Measurements from ENCODE around the gene MMD.

The MMD gene

GRCh38 chr17:55410722-55411462 lies 10.7 kb downstream of the MMD start:
- Histone ChIP-seq H4K20me1 (ENCODE audit: insufficient read depth, low read length, poor library complexity, severe bottlenecking) (no peaks in the 10 kb centered on the region), H3K4me3 (ENCODE audit: low read length, poor library complexity, severe bottlenecking) (no peak overlapping the region), H3K9ac (ENCODE audit: low read depth, low read length, poor library complexity, severe bottlenecking) (no peak overlapping the region), H2AFZ (ENCODE audit: low read length) (no peak overlapping the region), H3K27me3 (ENCODE audit: insufficient read depth, low read length, poor library complexity, severe bottlenecking) (no peaks in the 10 kb centered on the region), H3F3A (ENCODE audit: low read depth) (no peaks in the 10 kb centered on the region), H3K9me2 (replicated peaks; ENCODE audit: low read depth, low read length) (no peaks in the 10 kb centered on the region), H3K4me1 (ENCODE audit: insufficient read depth, low read length, poor library complexity, severe bottlenecking) (peaks cover 12% of the 10 kb centered on the region), H3K79me2 (ENCODE audit: insufficient read depth, low read length) (peaks cover 10% of the 10 kb centered on the region; the same call in 1 of the 2 replicates), H3K4me2 (ENCODE audit: low read depth, low read length, poor library complexity, severe bottlenecking) (no peak overlapping the region), H3K36me3 (ENCODE audit: insufficient read depth, low read length) (peaks cover 56% of the 10 kb centered on the region; the same call in 1 of the 2 replicates), H3K9me3 (ENCODE audit: insufficient read depth, low read depth, low read length) (no peaks in the 10 kb centered on the region)
- TF ChIP-seq CTCF (conservative IDR thresholded peaks at IDR 0.05; ENCODE audit: low read length) (no peak), EZH2phosphoT487 (IDR thresholded peaks at IDR 0.05; ENCODE audit: borderline replicate concordance) (no peak)

DNA sequence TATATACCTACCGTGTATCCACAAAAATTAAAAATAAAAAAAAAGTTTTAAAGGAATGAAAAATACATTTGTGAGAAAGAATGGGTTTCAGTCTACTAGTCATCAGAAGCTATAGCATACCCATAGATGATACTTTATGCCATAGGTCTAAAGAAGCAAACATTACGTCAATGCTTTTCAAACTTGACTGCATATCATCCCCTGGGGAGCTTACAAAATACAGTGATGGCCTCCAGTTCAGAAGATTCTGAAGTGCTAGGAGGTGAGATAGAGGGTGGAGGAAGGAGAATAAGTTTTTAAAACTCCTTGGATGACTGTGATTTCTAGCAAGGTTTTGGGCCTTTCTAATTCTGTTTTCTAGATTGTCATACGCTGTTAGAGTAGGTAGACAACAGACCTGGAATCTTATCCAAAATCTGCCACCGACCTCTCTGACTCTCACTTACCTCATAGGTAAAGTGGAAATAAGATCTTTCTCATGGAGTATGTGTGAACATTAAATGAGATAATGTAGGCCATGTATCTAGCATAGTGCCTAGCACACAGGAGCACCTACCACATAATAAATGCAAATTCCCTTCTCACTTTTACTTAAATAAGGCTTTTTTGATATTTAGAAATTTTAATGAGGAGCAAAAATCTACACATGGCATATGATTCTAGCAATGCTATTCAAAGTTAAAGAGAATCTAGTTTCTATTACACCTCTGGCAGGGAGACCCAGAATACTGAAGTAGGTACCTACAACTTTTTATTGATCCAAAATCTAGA lies 12.4 kb downstream of the MMD start:
- Histone ChIP-seq H3F3A (ENCODE audit: low read depth) (no peaks in the 10 kb centered on the region), H3K36me3 (ENCODE audit: insufficient read depth, low read length) (peaks cover 65% of the 10 kb centered on the region; the same call in 1 of the 2 replicates), H3K9me2 (replicated peaks; ENCODE audit: low read depth, low read length) (no peaks in the 10 kb centered on the region), H3K4me2 (ENCODE audit: low read depth, low read length, poor library complexity, severe bottlenecking) (no peak overlapping the region), H3K4me1 (ENCODE audit: insufficient read depth, low read length, poor library complexity, severe bottlenecking) (peaks cover 9% of the 10 kb centered on the region), H3K27me3 (ENCODE audit: insufficient read depth, low read length, poor library complexity, severe bottlenecking) (no peaks in the 10 kb centered on the region), H2AFZ (ENCODE audit: low read length) (no peak overlapping the region), H3K9me3 (ENCODE audit: insufficient read depth, low read depth, low read length) (no peaks in the 10 kb centered on the region), H4K20me1 (ENCODE audit: insufficient read depth, low read length, poor library complexity, severe bottlenecking) (no peaks in the 10 kb centered on the region), H3K79me2 (ENCODE audit: insufficient read depth, low read length) (no peaks in the 10 kb centered on the region), H3K9ac (ENCODE audit: low read depth, low read length, poor library complexity, severe bottlenecking) (no peak overlapping the region), H3K4me3 (ENCODE audit: low read length, poor library complexity, severe bottlenecking) (no peak overlapping the region)
- TF ChIP-seq CTCF (conservative IDR thresholded peaks at IDR 0.05; ENCODE audit: low read length) = no peak
- no peak for TF ChIP-seq EZH2phosphoT487 (IDR thresholded peaks at IDR 0.05; ENCODE audit: borderline replicate concordance)

- Histone ChIP-seq H3K4me2 (ENCODE audit: low read depth, low read length, poor library complexity, severe bottlenecking) (no peak overlapping the region), H3K9ac (ENCODE audit: low read depth, low read length, poor library complexity, severe bottlenecking) (no peak overlapping the region), H3K27me3 (ENCODE audit: insufficient read depth, low read length, poor library complexity, severe bottlenecking) (no peaks in the 10 kb centered on the region), H3K79me2 (ENCODE audit: insufficient read depth, low read length) (no peaks in the 10 kb centered on the region), H3K9me2 (replicated peaks; ENCODE audit: low read depth, low read length) (no peaks in the 10 kb centered on the region), H3K4me3 (ENCODE audit: low read length, poor library complexity, severe bottlenecking) (no peak overlapping the region), H3F3A (ENCODE audit: low read depth) (no peaks in the 10 kb centered on the region), H4K20me1 (ENCODE audit: insufficient read depth, low read length, poor library complexity, severe bottlenecking) (no peaks in the 10 kb centered on the region), H3K9me3 (ENCODE audit: insufficient read depth, low read depth, low read length) (no peaks in the 10 kb centered on the region), H2AFZ (ENCODE audit: low read length) (no peak overlapping the region), H3K36me3 (ENCODE audit: insufficient read depth, low read length) (peaks cover 69% of the 10 kb centered on the region; the same call in 1 of the 2 replicates), H3K4me1 (ENCODE audit: insufficient read depth, low read length, poor library complexity, severe bottlenecking) (peaks cover 9% of the 10 kb centered on the region)
- no peak for TF ChIP-seq CTCF (conservative IDR thresholded peaks at IDR 0.05; ENCODE audit: low read length)
- TF ChIP-seq EZH2phosphoT487 (IDR thresholded peaks at IDR 0.05; ENCODE audit: borderline replicate concordance) = no peak
Observed at GRCh38 chr17:55407641-55408566, 13.7 kb downstream of the MMD start.

All from Loucy (cell line).